Uterus (tissue), 2 donors: ENCODE results near the gene PTH2R.

ENCODE experiments used
- CTCF ChIP-seq, 4 experiments: fragments of 200-600 bp in 2 of 4; fragments of 450-650 bp in 2 of 4; sonication (generic) in 2 of 4; IDR thresholded peaks; one replicate each; pipeline ENCODE4 v1.5.1; 2016 to 2019; ENCODE audit warnings: antibody characterized with exemption in 4 of 4, mild to moderate bottlenecking in 2 of 4, moderate library complexity in 1 of 4
- POLR2A ChIP-seq, 2 donors: fragments of 450-650 bp; IDR thresholded peaks; one replicate each; pipeline ENCODE4 v1.6.1; 2016; ENCODE audit warnings: antibody characterized with exemption in 2 of 2, mild to moderate bottlenecking in 1 of 2, moderate library complexity in 1 of 2

- no peak for TF ChIP-seq CTCF (IDR thresholded peaks at IDR 0.05)
- no peak for TF ChIP-seq POLR2A (IDR thresholded peaks at IDR 0.05)
Measured at GRCh38 chr2:208392300-208392699, 14.3 kb upstream of the PTH2R start.
